Non-pigmented ciliary epithelial cell (primary cell): ENCODE data around the gene HECTD1.
"Not testable (repeated sequence)": the region's sequence is repeated elsewhere in the genome, so short reads cannot be mapped to it uniquely, and the experiment has no call there.

Experiments used
- DNase-seq: peaks from one replicate; pipeline ENCODE4 v3.0.0-alpha.2; 2010; ENCODE audit warnings: low read depth

Gene HECTD1

GRCh38 chr14:31142455-31143087 lies 65.0 kb downstream of the HECTD1 start:
- no peak for DNase-seq

GRCh38 chr14:31139301-31139847 lies 68.2 kb downstream of the HECTD1 start:
- DNase-seq, result no peak

- no peak for DNase-seq
Measured at GRCh38 chr14:31138301-31138700, 69.3 kb downstream of the HECTD1 start.

GRCh38 chr14:31137214-31137889 lies 70.2 kb downstream of the HECTD1 start:
- DNase-seq, result no peak

- DNase-seq, result no peak
Measured at GRCh38 chr14:31133133-31133532, 74.5 kb downstream of the HECTD1 start.

GRCh38 chr14:31128601-31129526 lies 78.7 kb downstream of the HECTD1 start:
- DNase-seq, result no peak

GRCh38 chr14:31127690-31128089 lies 79.9 kb downstream of the HECTD1 start:
- no peak for DNase-seq

- no peak for DNase-seq
Measured at GRCh38 chr14:31126680-31127079, 80.9 kb downstream of the HECTD1 start.

GRCh38 chr14:31125231-31125630 lies 82.4 kb downstream of the HECTD1 start:
- DNase-seq, result no peak

- DNase-seq, result no peak
Measured at GRCh38 chr14:31124197-31124596, 83.4 kb downstream of the HECTD1 start.

GRCh38 chr14:31122921-31123320 lies 84.7 kb downstream of the HECTD1 start:
- no peak for DNase-seq

- no peak for DNase-seq
Measured at GRCh38 chr14:31122098-31122611, 85.4 kb downstream of the HECTD1 start.

GRCh38 chr14:31118892-31119291 lies 88.7 kb downstream of the HECTD1 start:
- DNase-seq, result no peak

- no peak for DNase-seq
Measured at GRCh38 chr14:31113794-31114193, 93.8 kb downstream of the HECTD1 start.

GRCh38 chr14:31110872-31111271 lies 96.7 kb downstream of the HECTD1 start:
- no peak for DNase-seq

- DNase-seq, result no peak
Measured at GRCh38 chr14:31109257-31109656, 98.3 kb downstream of the HECTD1 start.

GRCh38 chr14:31106768-31107167 lies 100.8 kb downstream of the HECTD1 start:
- DNase-seq, result no peak

- no peak for DNase-seq
Measured at GRCh38 chr14:31097081-31097480, 110.5 kb downstream of the HECTD1 start.

- peak; percentile 36 for DNase-seq
Measured at GRCh38 chr14:31096255-31096654, 111.3 kb downstream of the HECTD1 start.

- DNase-seq, result not testable (repeated sequence)
Measured at GRCh38 chr14:31095817-31096216, 111.8 kb downstream of the HECTD1 start.

- DNase-seq, result not testable (repeated sequence)
Measured at GRCh38 chr14:31093884-31094839, 113.4 kb downstream of the HECTD1 start.
